ENCODE measurements around the gene C5.

C5 gene

DNA sequence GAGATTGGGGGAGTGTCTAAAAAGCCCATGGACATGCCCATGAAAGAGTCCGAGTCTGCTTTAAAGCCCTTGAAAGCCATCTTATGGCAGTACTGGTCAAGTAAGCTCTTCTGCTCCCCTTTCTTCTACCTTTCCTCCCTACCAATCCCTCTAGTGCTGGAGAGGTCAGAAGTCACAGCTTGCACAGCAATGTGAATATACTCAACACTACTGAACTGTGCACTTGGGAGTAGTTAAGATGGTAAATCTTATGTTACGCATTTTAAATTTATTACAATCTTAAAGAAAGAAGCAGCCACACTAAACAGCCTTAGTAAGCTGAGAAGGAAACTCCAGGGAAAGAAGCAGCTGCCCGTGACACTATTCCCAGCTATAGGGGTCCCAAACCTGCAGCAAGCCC lies 111.2 kb downstream of the C5 start:
- DNase-seq (ENCODE audit: insufficient read length, low spot score) (no peak), FAIRE-seq (no peak)
- TF ChIP-seq, protein P1, sequence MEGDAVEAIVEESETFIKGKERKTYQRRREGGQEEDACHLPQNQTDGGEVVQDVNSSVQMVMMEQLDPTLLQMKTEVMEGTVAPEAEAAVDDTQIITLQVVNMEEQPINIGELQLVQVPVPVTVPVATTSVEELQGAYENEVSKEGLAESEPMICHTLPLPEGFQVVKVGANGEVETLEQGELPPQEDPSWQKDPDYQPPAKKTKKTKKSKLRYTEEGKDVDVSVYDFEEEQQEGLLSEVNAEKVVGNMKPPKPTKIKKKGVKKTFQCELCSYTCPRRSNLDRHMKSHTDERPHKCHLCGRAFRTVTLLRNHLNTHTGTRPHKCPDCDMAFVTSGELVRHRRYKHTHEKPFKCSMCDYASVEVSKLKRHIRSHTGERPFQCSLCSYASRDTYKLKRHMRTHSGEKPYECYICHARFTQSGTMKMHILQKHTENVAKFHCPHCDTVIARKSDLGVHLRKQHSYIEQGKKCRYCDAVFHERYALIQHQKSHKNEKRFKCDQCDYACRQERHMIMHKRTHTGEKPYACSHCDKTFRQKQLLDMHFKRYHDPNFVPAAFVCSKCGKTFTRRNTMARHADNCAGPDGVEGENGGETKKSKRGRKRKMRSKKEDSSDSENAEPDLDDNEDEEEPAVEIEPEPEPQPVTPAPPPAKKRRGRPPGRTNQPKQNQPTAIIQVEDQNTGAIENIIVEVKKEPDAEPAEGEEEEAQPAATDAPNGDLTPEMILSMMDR (IDR thresholded peaks at IDR 0.05; ENCODE audit: insufficient read depth, missing control alignments): no peak

- no peak for FAIRE-seq
These were observed 112.5 kb downstream of the C5 start for GRCh38 chr9:120937596-120937995.

GRCh38 chr9:120937127-120937526 lies 112.9 kb downstream of the C5 start:
- no peak for DNase-seq (ENCODE audit: insufficient read length, low spot score)
- TF ChIP-seq, protein P1 (IDR thresholded peaks at IDR 0.05; ENCODE audit: insufficient read depth, missing control alignments): no peak
- no peak for FAIRE-seq

More at GRCh38 chr9:120937596-120937995, 112.5 kb downstream of the C5 start:
- no peak for DNase-seq (ENCODE audit: insufficient read length, low spot score)
- TF ChIP-seq, protein P1 (IDR thresholded peaks at IDR 0.05; ENCODE audit: insufficient read depth, missing control alignments): no peak

GRCh38 chr9:120936764-120937122 lies 113.3 kb downstream of the C5 start:
- DNase-seq (ENCODE audit: insufficient read length, low spot score) (no peak), FAIRE-seq (no peak)
- TF ChIP-seq, protein P1 (IDR thresholded peaks at IDR 0.05; ENCODE audit: insufficient read depth, missing control alignments): no peak

DNA sequence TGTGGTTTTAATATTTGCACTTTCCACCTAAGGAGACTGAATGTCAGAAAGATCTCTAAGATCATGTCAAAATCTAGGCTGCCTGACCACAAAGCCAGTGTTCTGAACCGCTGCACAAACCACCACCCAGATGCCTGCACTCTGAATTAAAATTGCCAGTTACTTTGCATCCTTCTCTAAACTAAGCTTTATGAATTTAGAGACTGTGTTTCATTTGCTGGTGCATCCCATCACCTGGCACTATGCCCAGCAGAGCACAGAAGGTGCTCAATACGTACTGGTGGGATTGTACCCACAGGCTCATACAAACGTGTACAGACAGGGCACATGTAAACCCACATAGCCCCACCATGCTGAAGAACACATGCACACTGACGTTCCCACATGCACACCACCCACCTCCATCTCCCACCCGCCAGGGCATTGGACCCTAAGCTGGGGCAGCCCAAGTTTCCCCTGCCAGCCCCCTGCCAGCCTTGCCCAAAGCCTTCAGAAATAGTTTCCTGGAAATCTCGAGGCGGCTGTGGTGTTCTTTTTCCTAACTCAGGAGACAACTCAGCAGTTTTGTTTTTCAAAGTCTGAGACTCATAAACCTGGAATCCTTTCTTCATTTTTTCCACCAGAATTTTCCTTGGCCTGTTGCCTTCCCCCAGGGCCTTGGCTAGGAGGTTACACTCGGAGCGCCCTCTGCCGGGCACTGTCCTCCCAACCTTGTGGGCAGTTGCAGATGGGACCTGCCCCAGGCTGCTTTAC lies 113.9 kb downstream of the C5 start:
- no peak for FAIRE-seq
- TF ChIP-seq, protein P1 (IDR thresholded peaks at IDR 0.05; ENCODE audit: insufficient read depth, missing control alignments): peak; percentile 96

GRCh38 chr9:120935383-120935857 lies 114.7 kb downstream of the C5 start:
- TF ChIP-seq, protein P1 (IDR thresholded peaks at IDR 0.05; ENCODE audit: insufficient read depth, missing control alignments): no peak
- no peak for FAIRE-seq
- no peak for DNase-seq (ENCODE audit: insufficient read length, low spot score)

More for the DNA sequence above, 113.9 kb downstream of the C5 start:
- peak; percentile 77 for DNase-seq (ENCODE audit: insufficient read length, low spot score)

DNA sequence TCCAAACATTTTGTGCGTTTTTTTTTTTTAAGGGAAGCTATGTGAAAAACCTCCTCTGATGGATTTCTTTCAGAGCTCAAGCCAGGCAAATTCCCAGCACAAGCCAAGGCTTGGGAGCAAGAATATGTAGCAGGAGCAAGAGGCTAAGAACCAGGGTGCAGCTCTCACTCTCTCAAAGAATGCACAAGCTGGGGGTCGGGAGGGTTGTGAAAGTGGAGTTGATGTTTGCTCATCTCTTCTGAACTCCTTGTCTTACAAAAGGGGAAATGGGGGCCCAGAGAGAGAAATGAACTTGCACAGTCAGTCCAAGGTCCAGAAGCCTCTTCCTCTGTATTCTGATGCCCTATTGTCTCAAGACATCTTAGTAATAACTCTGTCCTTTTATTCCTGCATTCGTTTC lies 115.8 kb downstream of the C5 start:
- FAIRE-seq (no peak), DNase-seq (ENCODE audit: insufficient read length, low spot score) (no peak)

More for the DNA sequence above, 115.8 kb downstream of the C5 start:
- TF ChIP-seq, protein P1 (IDR thresholded peaks at IDR 0.05; ENCODE audit: insufficient read depth, missing control alignments): no peak
